ENCODE data around the gene FZD1. TPM values are rescaled to one million over a fixed set of nuclear protein-coding genes. Genes with fewer than 3 reads are reported as not detected.
A peak's percentile ranks its signal among the peaks of the same experiment; 100 is the strongest.

The FZD1 gene
- total RNA-seq, 1 experiment from 2014 or later = 0.61 TPM

- no CpG with 5 or more reads among the region's 20 CpGs for WGBS (ENCODE audit: extremely low coverage, insufficient read length, low lambda C conversion rate)
- no peak overlapping the region for H3K27ac ChIP-seq (ENCODE audit: insufficient read length, low read depth, low read length)
- H2AFZ ChIP-seq (ENCODE audit: low read length) = no peak overlapping the region
- H3K4me3 Mint-ChIP-seq = peak overlapping the region; percentile 72 to 88
- no peaks in the 10 kb centered on the region for H3K4me1 ChIP-seq (ENCODE audit: insufficient read depth, low read length)
- H3K14ac ChIP-seq (ENCODE audit: insufficient read depth, low read length) = no peak overlapping the region
- H3T11ph ChIP-seq (ENCODE audit: low read length) = no peak overlapping the region
- H3K79me2 ChIP-seq (ENCODE audit: insufficient read depth, low read length) = no peaks in the 10 kb centered on the region
- DNase-seq = peak; percentile 29
- no peak overlapping the region for H3K23ac ChIP-seq (ENCODE audit: insufficient read length, low read depth, low read length)
- peaks cover 2% of the 10 kb centered on the region for H4K20me1 ChIP-seq (ENCODE audit: control insufficient read depth, insufficient read depth, insufficient read length)
- no peak overlapping the region for H4K5ac ChIP-seq (ENCODE audit: insufficient read length, low read depth, low read length)
- no peak overlapping the region for H2BK20ac ChIP-seq (ENCODE audit: low read depth, low read length, poor library complexity, severe bottlenecking)
- no peaks in the 10 kb centered on the region for H3K9me3 ChIP-seq (ENCODE audit: control insufficient read depth, low read depth, low read length)
- H3K4me1 Mint-ChIP-seq = peaks cover 27 to 37% of the 10 kb centered on the region in 2 experiments
- no peak overlapping the region for H2BK120ac ChIP-seq (ENCODE audit: low read depth, low read length, poor library complexity, severe bottlenecking)
- peaks cover 55% of the 10 kb centered on the region for H3K27me3 ChIP-seq (ENCODE audit: insufficient read depth, low read length)
- no peak overlapping the region for H2BK12ac ChIP-seq (ENCODE audit: insufficient read length, low read depth, low read length)
- no peaks in the 10 kb centered on the region for H3K9me3 Mint-ChIP-seq
- H3K9ac ChIP-seq (ENCODE audit: extremely low read depth, insufficient read length, low read length) = no peak overlapping the region
- H2BK5ac ChIP-seq (ENCODE audit: insufficient read length, low read length) = no peak overlapping the region
- no peak overlapping the region for H3K56ac ChIP-seq (ENCODE audit: insufficient read length, low read depth, low read length)
- no peak overlapping the region for H3K18ac ChIP-seq (ENCODE audit: insufficient read length, low read depth, low read length)
- no peak overlapping the region for H2BK15ac ChIP-seq (ENCODE audit: low read depth, low read length)
- no peak for TF ChIP-seq CTCF (conservative IDR thresholded peaks at IDR 0.05)
- peak overlapping the region; percentile 74 for H3K4me2 ChIP-seq (ENCODE audit: insufficient read depth, insufficient read length, low read length)
- H3K36me3 Mint-ChIP-seq (ENCODE audit: insufficient read depth in 1 of 3, low read depth in 3 of 3) = no peaks in the 10 kb centered on the region
- H3K79me1 ChIP-seq (ENCODE audit: insufficient read depth, low read depth, low read length, poor library complexity, severe bottlenecking) = no peaks in the 10 kb centered on the region
- peaks cover 83% of the 10 kb centered on the region for H3K27me3 Mint-ChIP-seq (ENCODE audit: low read depth)
- H3K4ac ChIP-seq (ENCODE audit: low read depth, low read length) = no peak overlapping the region
- H4K8ac ChIP-seq (replicated peaks; ENCODE audit: insufficient read length, low read depth, low read length) = no peak overlapping the region
- peaks cover 26% of the 10 kb centered on the region for H3K23me2 ChIP-seq (ENCODE audit: insufficient read length, low read depth, low read length, poor library complexity, severe bottlenecking)
- H4K91ac ChIP-seq (ENCODE audit: insufficient read length, low read depth, low read length) = no peak overlapping the region
- H2AK5ac ChIP-seq (ENCODE audit: insufficient read length, low read length) = no peak overlapping the region
- H3K27ac Mint-ChIP-seq = no peak overlapping the region
Observed at GRCh38 chr7:91266689-91267090, 2.5 kb downstream of the FZD1 start.
